ENCODE results near the gene RAD18.

GRCh38 chr3:8970971-8971589, 7.8 kb upstream of the RAD18 start:
- TF ChIP-seq CTCF (conservative IDR thresholded peaks at IDR 0.05; ENCODE audit: low read depth, low read length) (peak; percentile 91), EZH2 (IDR thresholded peaks at IDR 0.05; ENCODE audit: borderline replicate concordance, low read depth, low read length, poor library complexity, severe bottlenecking) (no peak)
